Suppressor macrophage treated with lipopolysaccharide for 1 hour (primary cell): Measurements from ENCODE around the gene CD1E.
"Not testable (repeated sequence)": the region's sequence is repeated elsewhere in the genome, so short reads cannot be mapped to it uniquely, and the experiment has no call there.

Experiments
- DNase-seq, 3 donors: peaks; one replicate each; pipeline ENCODE4 v3.0.0-alpha.2; 2020 to 2022

The CD1E gene

GRCh38 chr1:158362941-158363340, 9.2 kb downstream of the CD1E start:
- no peak for DNase-seq

- DNase-seq = no peak
These were observed 13.1 kb downstream of the CD1E start for GRCh38 chr1:158366783-158367182.

GRCh38 chr1:158371188-158371953, 17.7 kb downstream of the CD1E start:
- no peak for DNase-seq

- DNase-seq = not testable (repeated sequence)
These were observed 20.4 kb downstream of the CD1E start for GRCh38 chr1:158374101-158374500.

- DNase-seq = peak in 2 of 3 donors; percentile 29 to 42
These were observed 21.2 kb downstream of the CD1E start for GRCh38 chr1:158374860-158375259.

- DNase-seq = no peak
These were observed 36.6 kb downstream of the CD1E start for GRCh38 chr1:158390331-158390730.

- peak in 2 of 3 donors; percentile 3 to 25 for DNase-seq
These were observed 37.4 kb downstream of the CD1E start for GRCh38 chr1:158391099-158391498.

GRCh38 chr1:158393476-158393875, 39.8 kb downstream of the CD1E start:
- peak; percentile 63 to 78 (median 72) for DNase-seq

GRCh38 chr1:158396646-158397045, 43.0 kb downstream of the CD1E start:
- no peak for DNase-seq

GRCh38 chr1:158398818-158399514, 45.3 kb downstream of the CD1E start, which contains the start of gene OR10T2:
TSS of gene OR10T2 (minus strand) at chr1:158399466. CDS start at chr1:158399466, 0 bp downstream.
- no peak for DNase-seq

GRCh38 chr1:158400871-158401270, 47.2 kb downstream of the CD1E start:
- DNase-seq = no peak

- DNase-seq = no peak
These were observed 53.4 kb downstream of the CD1E start for GRCh38 chr1:158407092-158407491.
